Nucleus accumbens (tissue), 56 donors: ENCODE results near the gene BDP1.
"Not testable (repeated sequence)": the region's sequence is repeated elsewhere in the genome, so short reads cannot be mapped to it uniquely, and the experiment has no call there.

ENCODE experiments used
- DNase-seq, 56 donors: peaks; one replicate each; lab custom pipeline; 2025; lab: John Stamatoyannopoulos, UW

Gene BDP1

GRCh38 chr5:71569748-71570509, 114.5 kb downstream of the BDP1 start:
- no peak for DNase-seq

DNA sequence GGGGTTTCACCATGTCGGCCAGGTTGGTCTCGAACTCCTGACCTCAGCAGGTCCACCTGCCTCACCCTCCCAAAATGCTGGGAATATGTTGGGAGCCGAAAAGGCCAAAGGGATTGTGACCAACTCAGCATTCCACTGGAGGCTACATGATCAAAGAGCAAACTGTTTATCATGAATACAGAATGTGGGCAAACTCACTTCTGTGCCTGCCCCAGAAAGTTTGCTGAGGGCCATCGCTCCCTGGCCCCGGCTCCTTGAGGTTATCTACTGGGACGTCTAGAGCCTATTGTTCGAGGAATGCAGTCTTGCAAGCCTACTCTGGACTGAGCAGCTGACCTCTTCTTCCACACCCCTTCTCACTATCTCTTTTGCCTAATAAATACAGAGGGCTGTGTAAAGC, 116.4 kb downstream of the BDP1 start:
- DNase-seq: not testable (repeated sequence)

DNA sequence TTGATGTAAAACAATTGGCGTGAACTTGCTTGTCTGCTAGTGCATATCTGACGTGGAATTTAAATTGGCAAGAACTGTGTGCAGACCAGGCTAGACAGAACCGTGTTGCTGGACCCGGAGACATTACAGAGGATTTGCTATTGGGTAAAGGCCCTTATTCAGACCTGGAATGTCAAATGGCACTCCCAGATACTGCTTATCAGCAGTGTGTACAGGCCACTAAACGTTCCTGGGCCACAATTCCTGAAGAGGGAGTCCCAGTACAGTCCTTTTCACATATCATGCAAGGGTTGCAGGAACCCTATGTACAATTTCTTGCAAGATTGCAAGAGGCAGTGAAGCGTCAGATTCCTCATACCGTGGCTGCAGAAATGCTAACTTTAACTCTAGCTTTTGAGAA, 118.1 kb downstream of the BDP1 start:
- DNase-seq: no peak

DNA sequence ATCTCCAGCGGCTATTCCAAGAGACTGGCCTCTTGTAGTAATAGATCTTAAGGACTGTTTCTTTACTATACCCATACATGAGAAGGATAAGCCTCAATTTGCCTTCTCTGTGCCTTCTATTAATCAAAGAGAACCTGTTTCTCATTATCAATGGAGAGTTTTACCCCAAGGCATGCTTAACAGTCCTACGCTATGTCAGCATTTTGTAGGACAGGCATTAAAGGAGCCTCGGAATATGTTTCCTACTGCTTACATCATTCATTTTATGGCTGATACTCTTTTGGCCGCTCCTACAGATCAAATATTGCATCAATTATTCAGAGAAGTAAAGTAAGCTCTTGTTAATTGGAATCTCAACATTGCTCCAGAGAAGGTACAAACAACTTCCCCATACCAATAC, 120.1 kb downstream of the BDP1 start:
- not testable (repeated sequence) for DNase-seq

GRCh38 chr5:71576241-71576640, 120.8 kb downstream of the BDP1 start:
- DNase-seq: no peak

DNA sequence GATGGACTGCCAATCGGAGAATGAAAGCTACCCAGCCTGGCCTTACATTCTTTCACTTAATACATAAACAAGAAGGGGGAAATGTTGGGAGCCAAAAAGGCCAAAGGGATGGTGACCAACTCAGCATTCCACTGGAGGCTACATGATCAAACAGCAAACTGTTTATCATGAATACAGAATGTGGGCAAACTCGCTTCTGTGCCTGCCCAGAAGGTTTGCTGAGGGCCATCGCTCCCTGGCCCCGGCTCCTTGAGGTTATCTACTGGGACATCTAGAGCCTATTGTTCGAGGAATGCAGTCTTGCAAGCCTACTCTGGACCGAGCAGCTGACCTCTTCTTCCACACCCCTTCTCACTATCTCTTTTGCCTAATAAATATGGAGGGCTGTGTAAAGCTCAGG, 122.4 kb downstream of the BDP1 start:
- not testable (repeated sequence) for DNase-seq

DNA sequence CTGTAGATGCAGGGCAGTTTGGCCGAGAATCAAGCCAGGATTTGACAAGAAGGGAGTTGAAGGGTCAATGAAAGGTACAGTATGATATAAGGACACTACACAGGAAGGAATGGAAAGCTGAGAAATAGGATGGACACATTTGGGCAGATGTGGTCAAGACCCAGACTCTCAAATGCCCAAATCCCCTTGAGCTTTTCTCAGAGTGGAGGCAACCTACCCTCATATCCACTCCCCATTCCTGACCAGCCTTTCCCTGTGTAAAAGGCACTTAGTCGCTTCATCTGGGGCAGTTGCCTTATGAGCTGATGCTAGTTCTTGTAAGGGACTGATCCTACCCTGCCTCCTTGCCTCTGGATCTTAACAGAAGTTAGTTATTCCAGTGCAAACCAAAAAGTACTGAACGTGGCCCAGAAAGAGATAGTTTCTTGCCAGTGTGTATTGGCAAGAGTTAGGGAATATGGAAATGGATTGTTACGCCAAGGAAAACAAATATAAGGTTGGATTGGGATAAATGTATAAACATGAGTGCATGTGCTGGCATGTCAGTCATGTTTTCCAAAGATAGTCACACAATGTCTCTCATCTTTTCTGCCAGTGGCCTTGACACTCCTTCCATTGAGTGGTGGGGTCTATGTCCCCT, 127.6 kb downstream of the BDP1 start:
- DNase-seq: no peak

- peak in 3 of 56 donors; percentile 12 to 37 (median 19) for DNase-seq
Measured at GRCh38 chr5:71586052-71586940, 130.8 kb downstream of the BDP1 start.

GRCh38 chr5:71586941-71587765, 131.7 kb downstream of the BDP1 start, which contains the start of gene MCCC2:
TSS of gene MCCC2 (plus strand) at chr5:71587340. CDS start at chr5:71587426, 86 bp downstream.
- DNase-seq: peak; percentile 69 to 97 (median 90)

DNA sequence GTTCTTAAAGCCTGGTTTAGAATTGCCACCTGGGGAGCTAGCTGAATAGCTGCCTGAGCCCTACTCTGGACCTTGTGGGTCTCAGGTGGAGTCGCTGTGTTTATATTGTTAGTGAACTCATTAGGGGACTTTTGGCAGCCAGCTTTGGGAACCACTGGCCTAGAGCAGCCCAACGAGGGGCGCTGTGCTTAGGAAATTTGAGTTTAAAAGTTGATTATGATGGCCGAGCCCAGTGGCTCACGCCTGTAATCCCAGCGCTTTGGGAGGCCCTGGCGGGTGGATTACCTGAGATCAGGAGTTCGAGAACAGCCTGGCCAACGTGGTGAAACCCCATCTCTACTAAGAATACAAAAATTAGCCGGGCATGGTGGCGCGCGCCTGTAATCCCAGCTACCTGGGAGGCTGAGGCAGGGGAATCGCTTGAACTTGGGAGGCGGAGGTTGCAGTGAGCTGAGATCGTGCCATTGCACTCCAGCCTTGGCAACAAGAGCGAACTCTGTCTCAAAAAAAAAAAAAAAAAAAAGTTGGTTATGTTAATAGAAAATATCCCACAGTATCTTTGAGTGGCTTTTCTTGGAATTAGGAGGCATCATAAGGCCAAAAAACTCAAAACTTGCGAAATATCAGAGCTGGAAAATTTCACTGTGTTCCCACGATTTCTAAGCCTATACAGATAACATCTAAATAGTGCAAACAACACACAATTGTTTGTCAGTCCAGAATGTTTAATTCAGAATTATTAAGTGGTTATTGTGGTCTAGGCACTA, 132.5 kb downstream of the BDP1 start:
- DNase-seq: no peak

GRCh38 chr5:71588533-71588885, 133.1 kb downstream of the BDP1 start:
- DNase-seq: no peak

GRCh38 chr5:71589903-71590302, 134.5 kb downstream of the BDP1 start:
- no peak for DNase-seq

GRCh38 chr5:71591100-71591499, 135.6 kb downstream of the BDP1 start:
- no peak for DNase-seq

DNA sequence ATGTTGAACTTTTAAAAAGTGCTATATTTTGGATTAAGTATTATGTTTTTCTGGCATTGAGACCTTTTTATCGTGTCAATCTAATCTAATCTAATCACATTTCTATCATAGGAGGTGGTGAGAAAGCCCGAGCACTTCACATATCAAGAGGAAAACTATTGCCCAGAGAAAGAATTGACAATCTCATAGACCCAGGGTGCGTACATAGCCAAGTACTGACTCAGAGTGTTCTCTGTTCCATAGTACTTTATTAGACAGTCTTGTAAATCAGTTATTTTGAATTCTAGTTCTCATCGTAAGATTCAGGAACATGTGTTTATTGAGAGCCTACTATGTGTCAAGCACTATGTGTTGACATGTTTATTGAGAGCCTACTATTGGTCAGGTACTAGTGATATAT, 140.7 kb downstream of the BDP1 start:
- DNase-seq: no peak

DNA sequence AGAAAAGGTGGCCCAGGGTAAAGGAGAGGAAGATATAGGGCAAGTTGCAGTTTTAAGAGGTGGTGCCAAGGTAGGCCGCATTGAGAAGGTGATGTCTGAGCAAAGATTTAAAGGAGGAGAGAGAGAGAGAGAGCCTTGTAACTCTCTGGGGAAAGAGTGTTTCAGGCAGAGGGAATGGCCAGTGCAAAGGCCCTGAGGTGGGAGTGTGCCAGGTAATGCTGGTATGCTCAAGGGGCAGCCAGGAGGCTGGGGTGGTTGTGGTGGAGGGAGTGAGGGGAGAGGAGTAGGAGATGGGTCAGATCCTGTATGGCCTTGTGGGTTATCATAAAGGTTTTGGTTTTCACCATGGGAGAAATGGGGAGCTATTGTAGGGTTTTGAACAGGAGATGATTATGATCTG, 141.6 kb downstream of the BDP1 start:
- DNase-seq: no peak

DNA sequence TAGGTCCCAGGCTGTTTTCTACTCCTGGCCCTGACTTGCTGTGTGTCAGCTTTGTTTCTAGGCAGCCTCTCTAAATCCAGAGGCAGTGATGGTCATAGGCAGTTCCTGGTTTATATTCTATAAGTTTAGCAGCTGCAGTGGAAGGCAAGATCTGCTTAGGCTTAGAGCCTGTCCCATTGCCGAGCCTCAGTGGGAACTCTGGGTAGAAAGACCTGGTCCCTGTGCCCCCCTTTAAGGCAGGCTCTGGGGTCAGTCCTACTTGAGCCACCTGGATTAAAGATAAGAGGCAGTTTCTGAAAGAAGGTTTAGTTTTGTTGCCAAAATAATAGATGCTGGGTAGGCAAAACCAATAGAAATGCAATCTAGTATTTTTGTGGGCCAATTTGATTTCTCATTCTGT, 145.3 kb downstream of the BDP1 start:
- no peak for DNase-seq

GRCh38 chr5:71601222-71602026, 146.0 kb downstream of the BDP1 start:
- peak in 10 of 56 donors; percentile 2 to 30 (median 10) for DNase-seq

DNA sequence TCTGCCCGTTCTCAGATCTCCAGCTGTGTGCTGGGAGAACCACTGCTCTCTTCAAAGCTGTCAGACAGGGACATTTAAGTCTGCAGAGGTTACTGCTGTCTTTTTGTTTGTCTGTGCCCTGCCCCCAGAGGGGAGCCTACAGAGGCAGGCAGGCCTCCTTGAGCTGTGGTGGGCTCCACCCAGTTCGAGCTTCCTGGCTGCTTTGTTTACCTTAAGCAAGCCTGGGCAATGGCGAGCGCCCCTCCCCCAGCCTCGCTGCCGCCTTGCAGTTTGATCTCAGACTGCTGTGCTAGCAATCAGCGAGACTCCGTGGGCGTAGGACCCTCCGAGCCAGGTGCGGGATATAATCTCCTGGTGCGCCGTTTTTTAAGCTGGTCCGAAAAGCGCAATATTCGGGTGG, 154.5 kb downstream of the BDP1 start:
- DNase-seq: not testable (repeated sequence)

DNA sequence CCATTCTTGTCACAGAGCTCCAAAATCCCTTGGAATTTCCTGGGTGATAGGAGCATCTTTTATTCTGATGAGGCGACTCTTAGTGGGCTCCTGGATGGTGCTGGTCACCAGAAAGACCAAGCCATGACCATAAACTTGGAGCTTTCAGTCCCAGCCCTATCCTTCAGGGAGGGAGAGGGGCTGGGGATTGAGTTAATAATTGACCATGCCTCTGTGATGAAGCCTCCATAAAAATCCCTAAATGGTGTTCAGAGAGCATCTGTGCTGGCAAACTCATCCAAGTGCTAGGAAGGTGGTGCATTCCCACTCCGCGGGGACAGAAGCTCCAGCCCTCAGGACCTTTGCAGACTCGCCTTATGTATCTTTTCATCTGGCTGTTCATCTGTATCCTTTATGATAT, 160.4 kb downstream of the BDP1 start:
- DNase-seq: no peak
